Measurements from ENCODE around the gene TIMM23B. TPM values are rescaled to one million over a fixed set of nuclear protein-coding genes. Genes with fewer than 3 reads are reported as not detected.
A peak's percentile ranks its signal among the peaks of the same experiment; 100 is the strongest.
"Not testable (repeated sequence)": the region's sequence is repeated elsewhere in the genome, so short reads cannot be mapped to it uniquely, and the experiment has no call there.

The TIMM23B gene
- 12.2 and 17.5 TPM in 2 replicates for total RNA-seq

GRCh38 chr10:49941447-49942338 is at the start of gene TIMM23B, which contains the start of gene PARG:
Gene TIMM23B, plus strand, starts transcription at chr10:49942053. Its CDS starts 142 bp downstream, at chr10:49942195.
Gene PARG, minus strand, starts transcription at chr10:49942027. Its CDS starts 302 bp downstream, at chr10:49941725.
- peak; percentile 35 for DNase-seq (ENCODE audit: low read depth, low spot score)

- DNase-seq (ENCODE audit: low read depth, low spot score): not testable (repeated sequence)
Measured at GRCh38 chr10:49899999-49900398, 41.9 kb upstream of the TIMM23B start.

GRCh38 chr10:49900406-49900805 is 41.4 kb upstream of the TIMM23B start:
- not testable (repeated sequence) for DNase-seq (ENCODE audit: low read depth, low spot score)

GRCh38 chr10:49903829-49904228 is 38.0 kb upstream of the TIMM23B start:
- not testable (repeated sequence) for DNase-seq (ENCODE audit: low read depth, low spot score)

GRCh38 chr10:49908290-49909080 is 33.4 kb upstream of the TIMM23B start:
- DNase-seq (ENCODE audit: low read depth, low spot score): not testable (repeated sequence)

GRCh38 chr10:49910295-49910694 is 31.6 kb upstream of the TIMM23B start:
- DNase-seq (ENCODE audit: low read depth, low spot score): not testable (repeated sequence)

- not testable (repeated sequence) for DNase-seq (ENCODE audit: low read depth, low spot score)
Measured at GRCh38 chr10:49916451-49916850, 25.4 kb upstream of the TIMM23B start.

GRCh38 chr10:49917927-49918326 is 23.9 kb upstream of the TIMM23B start:
- not testable (repeated sequence) for DNase-seq (ENCODE audit: low read depth, low spot score)

- not testable (repeated sequence) for DNase-seq (ENCODE audit: low read depth, low spot score)
Measured at GRCh38 chr10:49922041-49922440, 19.8 kb upstream of the TIMM23B start.

- DNase-seq (ENCODE audit: low read depth, low spot score): not testable (repeated sequence)
Measured at GRCh38 chr10:49923572-49923971, 18.3 kb upstream of the TIMM23B start.

GRCh38 chr10:49931276-49931675 is 10.6 kb upstream of the TIMM23B start:
- DNase-seq (ENCODE audit: low read depth, low spot score): not testable (repeated sequence)

- not testable (repeated sequence) for DNase-seq (ENCODE audit: low read depth, low spot score)
Measured at GRCh38 chr10:49931959-49932728, 9.7 kb upstream of the TIMM23B start.

- not testable (repeated sequence) for DNase-seq (ENCODE audit: low read depth, low spot score)
Measured at GRCh38 chr10:49942339-49942705, 469 bp downstream of the TIMM23B start.

GRCh38 chr10:49943607-49944006 is 1.8 kb downstream of the TIMM23B start:
- not testable (repeated sequence) for DNase-seq (ENCODE audit: low read depth, low spot score)

- DNase-seq (ENCODE audit: low read depth, low spot score): not testable (repeated sequence)
Measured at GRCh38 chr10:49948142-49948541, 6.3 kb downstream of the TIMM23B start.

GRCh38 chr10:49948737-49949136 is 6.9 kb downstream of the TIMM23B start:
- not testable (repeated sequence) for DNase-seq (ENCODE audit: low read depth, low spot score)

- not testable (repeated sequence) for DNase-seq (ENCODE audit: low read depth, low spot score)
Measured at GRCh38 chr10:49952006-49952405, 10.2 kb downstream of the TIMM23B start.

- not testable (repeated sequence) for DNase-seq (ENCODE audit: low read depth, low spot score)
Measured at GRCh38 chr10:49953122-49953521, 11.3 kb downstream of the TIMM23B start.

GRCh38 chr10:49970331-49970857 is 28.5 kb downstream of the TIMM23B start:
- not testable (repeated sequence) for DNase-seq (ENCODE audit: low read depth, low spot score)

- not testable (repeated sequence) for DNase-seq (ENCODE audit: low read depth, low spot score)
Measured at GRCh38 chr10:49971466-49971865, 29.6 kb downstream of the TIMM23B start.

- not testable (repeated sequence) for DNase-seq (ENCODE audit: low read depth, low spot score)
Measured at GRCh38 chr10:49972094-49972493, 30.2 kb downstream of the TIMM23B start.
